Dedifferentiated amniotic fluid mesenchymal stem cell (primary cell): ENCODE measurements around the gene TGFBI.

Source experiments
- DNase-seq: peaks from one replicate; pipeline ENCODE4 v3.0.0-alpha.2; 2016; ENCODE audit errors: extremely low spot score

TGFBI gene

DNA sequence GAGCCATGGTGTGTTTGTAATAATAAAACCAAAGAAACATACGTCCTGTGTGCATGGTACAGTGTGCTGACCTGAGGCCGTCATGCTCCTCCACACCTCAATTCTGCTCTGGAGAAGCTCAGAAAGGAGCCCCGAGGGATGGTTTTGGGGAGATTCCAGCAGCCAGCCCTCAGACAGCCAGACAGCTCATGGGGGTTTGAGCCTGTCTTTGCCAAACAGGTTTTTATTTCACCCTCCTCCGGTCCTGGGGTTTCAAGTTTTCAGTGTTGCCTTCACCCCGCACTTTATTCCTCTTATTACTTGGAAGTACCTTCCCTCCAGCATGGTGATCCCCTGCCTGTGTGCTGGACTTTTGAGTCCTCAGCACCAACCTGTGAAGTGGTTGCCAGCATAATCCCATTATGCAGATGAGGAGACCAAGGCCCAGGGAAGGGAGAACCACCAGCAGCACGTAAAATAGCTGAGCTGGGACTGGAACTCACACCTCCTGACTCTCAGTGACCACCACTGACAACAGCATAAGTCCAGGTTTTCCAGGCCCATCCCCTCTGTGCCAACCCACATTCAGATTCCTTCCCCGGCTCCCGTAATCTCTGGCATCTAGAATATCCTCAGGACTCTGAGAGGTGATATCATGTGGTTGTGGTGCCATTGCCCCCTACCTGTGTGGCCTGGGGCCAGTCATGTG lies 35.1 kb downstream of the TGFBI start:
- DNase-seq, result no peak

DNA sequence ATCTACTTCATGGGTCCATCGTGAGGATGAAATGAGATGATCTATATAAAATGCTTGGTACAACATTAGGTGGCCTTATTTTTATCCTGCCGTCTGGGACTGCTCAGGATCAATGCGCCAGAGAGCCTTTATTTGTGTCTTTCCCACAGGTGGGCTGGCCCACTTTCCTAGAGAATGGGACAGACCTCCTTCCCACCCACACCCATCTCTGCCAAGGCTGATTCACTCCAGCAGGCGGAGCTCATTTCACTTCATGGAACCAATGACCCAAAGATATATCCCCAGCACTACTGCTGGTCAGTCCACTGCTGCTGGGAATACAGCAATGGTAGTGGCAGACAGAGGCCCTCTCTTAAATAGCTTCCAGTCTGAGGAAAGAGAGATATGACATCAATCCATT lies 35.7 kb downstream of the TGFBI start:
- DNase-seq, result no peak

DNA sequence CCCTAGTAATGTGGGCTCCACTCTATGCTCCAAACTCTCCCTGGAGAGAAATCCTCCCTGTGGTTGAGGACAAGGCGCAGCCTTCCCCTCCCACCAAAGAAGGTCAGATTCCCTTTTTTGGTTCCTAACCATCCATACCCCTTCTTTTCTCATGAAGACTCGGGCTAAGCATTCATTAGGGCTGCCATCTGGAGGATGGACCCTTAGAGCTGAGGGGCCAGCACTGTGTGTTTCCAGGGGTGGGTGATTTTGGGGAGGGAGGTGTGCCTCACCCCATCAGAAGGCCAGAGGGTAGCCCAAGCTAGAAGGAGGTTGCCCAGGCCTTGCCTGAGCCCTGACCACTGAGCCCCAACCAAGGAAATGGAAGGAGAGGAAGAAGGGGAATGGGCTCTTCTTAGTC lies 36.8 kb downstream of the TGFBI start:
- DNase-seq, result no peak

DNA sequence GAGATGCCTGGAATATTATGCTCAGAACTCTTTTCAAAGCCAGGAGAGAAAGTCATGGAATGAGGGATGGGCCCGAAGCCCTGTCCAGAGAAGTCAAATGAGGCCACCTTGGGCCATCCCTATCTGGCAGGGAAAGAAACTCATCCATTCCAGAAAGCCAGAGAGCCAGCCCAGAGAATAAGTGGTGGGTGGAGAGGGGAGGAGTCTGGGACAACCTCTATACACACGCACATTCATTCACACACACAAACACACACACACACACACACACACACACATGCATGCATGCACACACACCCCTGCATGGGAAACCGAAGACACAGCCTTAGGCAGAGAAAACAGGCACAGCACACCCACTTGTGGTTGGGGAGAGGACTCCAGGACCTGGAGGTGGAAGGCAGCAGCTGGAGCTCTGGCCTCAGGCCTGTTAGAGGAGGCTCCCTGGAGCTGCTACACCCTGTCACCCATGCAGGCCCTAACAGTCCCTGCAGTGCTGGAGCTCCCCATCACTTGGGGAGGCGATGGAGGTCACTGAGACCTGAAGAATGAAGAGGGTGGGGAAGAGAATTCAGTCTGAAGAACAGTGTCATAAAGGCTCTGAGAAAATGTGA lies 38.0 kb downstream of the TGFBI start:
- peak; percentile 77 for DNase-seq

DNA sequence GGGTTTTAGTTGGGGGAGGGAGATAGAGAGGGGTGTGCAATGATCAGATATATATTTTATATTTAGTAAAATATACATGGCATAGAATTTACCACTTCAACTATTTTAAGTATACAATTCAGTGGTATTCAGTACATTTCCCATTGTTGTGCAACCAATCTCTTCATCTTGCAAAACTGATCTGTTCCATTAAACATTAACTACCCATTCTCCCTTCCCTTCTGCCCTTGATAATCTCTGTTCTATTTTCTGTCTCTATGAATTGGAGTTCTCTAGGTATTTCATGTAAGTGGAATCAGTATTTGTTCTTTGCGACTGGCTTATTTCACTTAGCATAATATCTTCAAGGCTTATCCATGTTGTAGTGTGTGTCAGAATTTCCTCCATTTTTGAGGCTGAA lies 38.6 kb downstream of the TGFBI start:
- no peak for DNase-seq

DNA sequence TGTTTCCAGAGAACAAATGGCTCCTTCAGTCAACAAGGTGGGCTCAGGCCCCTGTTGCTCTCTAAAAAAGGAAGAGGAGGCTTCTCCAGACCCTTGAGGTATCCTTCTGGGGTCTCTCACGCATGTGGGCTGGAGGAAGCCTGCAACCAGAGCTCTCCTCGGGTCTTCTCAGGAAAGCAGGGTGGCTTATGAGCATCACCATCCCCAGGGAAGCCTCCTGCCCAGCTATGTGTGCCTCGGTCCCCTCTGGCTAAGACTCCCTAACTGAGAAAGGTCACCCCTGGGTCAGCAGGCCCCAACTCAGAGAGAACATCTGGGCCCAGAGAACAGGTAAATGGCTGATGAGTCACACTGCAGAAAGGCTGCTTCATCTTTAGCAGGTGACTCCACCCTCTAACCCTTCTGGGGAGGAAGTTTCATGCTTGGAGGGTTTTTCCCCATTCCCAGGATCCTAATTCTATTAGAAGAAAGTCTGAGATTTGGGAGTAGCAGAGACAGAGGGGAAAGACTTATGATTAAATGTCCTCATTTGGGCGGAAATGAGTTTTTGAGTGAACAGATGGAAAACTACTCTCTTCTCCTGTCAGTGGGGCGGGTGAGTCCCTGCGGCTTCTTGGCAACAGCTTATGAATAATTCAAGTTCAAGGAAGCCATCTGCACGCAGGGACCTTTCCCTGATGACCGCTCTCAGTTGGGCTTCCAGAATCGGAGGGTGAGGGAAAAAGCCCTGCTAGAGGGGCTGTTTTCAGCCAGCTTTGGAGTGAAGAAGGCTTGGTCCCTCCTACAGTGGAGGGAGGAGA lies 41.9 kb downstream of the TGFBI start:
- DNase-seq, result no peak

DNA sequence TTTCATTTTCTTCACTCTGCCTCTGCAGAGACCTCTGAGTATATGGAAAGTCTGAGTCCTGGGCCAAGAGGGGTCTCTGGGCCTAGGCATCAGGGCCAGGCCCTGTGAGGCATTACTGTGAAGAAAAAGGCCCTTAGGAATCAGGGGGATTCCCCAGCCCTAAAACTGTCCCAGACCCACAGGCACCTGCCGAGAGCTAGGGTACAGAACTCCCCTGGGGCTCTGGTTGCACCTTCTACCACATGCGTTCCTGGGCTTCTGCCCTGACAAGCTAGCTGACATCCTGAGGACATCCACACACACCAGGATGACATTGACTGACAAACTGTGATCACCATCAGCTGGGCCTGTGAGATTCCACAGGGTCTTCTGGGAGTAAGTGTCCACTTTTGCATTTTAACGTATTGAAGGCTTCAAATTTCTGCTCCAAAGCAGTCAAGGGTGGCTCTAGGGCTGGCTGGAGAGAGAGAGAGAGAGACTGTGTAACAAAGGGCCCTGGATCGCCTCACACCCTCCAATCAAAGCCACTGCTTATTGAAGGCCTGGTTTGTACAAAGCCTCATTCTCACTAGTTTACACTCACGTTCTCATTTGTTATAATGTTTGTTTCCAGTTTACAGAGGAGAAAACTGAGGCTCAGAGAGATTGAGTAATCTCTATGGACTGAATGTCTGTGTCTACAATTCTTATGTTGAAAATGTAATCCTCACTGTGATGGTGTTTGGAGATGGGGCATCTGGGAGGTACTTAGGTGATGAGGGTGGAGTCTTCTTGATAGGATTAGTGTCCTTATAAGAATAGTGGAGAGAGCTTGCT lies 45.1 kb downstream of the TGFBI start:
- DNase-seq, result no peak

DNA sequence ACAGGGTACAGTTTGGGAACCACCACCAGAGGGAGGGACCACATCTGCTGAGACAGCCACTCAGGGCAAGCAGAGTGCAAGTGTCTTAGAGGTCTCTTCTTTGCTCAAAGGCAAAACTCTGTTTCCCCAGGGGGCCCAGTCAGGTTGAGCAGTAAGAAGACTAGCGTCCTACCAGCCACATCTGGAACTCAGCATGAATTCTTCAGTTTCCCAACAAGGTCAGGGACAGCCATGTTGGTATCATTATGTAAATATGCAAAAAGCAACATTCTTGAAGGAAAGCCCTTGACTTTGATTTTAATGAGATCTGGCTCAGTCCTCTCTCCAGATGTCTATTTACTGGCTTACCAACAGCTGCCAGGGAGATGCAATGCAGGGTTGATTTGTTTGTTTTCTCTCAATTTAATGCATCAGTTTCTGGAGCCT lies 46.7 kb downstream of the TGFBI start:
- DNase-seq, result no peak

DNA sequence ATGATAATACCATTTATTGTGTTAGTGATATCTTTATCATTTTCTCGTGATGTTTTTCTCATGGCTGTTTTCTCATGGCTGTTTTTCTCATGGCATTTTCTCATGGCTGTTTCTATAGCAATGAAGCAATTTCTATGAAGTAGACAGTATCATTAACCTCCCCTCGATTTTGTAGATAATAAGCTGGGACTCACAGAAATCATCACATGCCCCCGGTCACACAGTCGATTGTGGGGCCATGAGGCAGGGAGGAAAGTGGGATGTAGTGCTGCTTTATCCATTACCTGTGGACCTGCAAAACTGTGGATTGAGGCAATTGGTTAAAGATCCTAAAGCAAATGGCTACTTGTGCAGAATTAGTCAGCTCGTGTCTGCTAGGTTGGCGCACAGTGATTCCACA lies 47.3 kb downstream of the TGFBI start:
- DNase-seq, result no peak

DNA sequence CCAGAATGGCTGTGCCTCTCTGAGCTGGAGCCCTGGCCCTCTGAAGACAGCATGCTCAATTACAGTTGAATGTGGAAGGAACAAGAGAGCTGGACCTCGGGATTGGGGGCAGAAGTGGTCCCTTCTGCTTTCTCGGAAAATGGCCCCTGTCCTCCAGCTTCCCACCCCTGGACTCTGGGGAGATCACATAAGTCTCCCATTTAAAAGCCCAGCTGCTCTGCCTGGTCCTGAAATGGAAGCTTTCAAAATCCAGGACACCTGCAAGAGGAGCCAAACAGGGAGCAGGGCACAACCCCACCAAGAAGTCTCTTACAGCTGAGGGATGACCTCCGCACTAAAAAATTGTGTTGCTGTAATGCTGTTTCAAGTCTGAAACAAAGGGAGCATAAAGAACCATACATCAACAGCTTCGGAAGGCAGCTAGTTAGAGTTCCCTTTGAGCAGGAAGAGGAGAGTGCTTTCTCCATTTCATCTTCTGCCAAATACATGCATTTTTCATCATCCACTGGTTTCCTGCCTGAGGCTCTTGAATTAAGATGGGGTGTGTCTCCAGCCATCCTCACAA lies 48.2 kb downstream of the TGFBI start:
- no peak for DNase-seq

DNA sequence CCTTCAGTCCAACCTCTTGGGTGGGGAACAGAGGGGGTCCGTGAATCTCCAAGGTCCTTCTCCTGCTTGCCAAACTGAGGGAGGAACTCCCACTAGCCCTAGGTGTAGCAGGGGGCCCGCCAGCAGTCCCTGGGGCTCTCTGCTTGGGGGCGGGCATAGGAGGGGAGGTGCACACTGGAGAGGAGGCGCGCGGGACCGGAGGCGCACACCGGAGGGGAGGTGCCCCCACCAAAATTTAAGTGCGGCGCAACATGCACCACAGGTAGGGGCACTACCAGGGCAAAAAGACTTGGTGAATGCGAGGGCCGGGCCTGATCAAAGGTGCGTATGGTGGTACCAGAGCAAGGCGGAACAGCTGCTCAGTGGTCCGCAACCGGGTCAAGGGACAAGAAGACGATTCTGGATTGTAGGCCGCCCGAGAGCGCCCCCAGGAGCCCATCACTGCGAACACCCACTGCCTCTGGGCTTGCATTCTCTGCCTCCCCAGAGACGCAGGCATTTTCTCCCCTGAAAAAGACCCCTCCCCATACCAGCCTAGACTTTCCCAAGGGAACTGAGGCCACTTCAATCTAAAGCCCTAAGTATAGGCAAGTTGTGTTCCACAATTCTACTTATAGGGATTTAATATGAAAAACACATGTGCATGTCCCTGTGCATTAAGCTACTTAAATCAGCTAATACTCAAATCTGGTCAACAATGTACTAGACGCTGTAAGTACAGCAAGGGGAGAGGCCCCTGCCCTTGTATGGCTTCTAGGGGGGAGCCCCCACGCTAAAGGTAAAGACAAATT lies 50.6 kb downstream of the TGFBI start:
- DNase-seq, result no peak

DNA sequence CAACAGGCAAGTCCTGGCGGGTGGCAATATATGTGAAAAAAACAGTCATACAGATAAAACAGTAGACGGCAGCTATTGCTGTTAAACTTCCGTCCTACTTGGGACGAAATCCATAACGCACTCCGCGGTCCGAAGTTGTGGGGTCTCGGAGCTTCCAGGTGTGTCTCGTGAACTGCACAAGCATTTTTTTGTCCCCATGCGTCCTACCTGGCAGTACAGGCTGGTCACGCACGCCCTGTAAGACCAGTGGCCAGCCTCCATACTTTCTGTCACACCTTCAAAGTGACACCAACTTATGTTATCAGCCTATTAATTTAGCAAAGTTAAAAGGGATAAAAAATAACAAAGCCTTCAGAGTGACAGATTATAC lies 51.3 kb downstream of the TGFBI start:
- DNase-seq, result no peak

DNA sequence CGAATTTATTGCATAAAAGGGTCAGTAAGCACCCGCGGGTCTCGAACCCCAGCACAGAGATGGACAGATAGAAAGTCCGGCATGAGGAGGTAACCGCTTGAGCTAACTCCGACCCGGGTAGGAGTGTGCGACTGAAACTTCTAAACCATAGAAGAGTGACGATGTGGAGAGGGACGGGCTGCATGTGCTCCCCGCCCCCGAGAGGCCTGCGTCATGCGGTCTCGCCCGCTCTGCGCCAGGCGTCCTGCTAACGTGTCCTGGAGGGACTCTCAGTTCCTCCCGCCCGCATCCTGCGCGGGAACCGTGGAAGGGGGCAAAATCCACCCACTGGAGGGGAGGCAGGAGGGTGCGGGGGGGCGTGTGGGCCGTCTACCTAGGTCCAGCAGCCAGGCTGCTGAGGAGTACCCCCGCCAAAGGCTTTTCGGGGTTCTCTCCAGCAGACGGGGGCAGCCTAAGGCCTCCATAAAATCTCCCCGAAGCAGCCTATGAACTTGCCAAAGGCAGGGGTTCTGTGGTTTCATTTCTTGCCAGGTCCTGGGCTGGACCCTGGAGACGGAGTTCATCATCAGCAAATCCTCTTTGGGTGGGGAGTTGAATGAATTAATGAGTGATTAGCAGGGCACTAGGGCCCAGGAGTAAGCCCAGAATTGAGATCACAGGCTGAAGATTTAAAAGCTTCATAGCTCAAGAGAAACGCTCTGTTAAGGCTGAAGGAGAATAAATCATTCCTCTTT lies 51.9 kb downstream of the TGFBI start:
- DNase-seq, result peak; percentile 96

DNA sequence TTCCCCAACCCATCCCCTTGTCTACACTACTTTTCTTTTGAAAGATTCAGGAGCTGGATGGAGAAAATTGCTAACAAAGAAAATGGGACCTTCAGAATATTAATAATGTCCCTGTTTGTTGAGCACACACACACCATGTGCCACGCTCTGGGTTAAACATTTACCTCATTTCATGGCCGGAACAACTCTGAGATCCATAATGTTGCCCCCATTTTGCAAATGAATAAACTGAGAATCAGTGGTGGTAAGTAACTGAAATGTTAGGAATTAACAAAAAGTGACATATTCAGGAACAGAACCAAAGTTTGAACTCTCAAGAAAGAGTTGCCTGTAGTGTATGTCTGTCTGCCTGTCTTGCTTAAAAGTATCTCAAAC lies 52.4 kb downstream of the TGFBI start:
- DNase-seq, result no peak

DNA sequence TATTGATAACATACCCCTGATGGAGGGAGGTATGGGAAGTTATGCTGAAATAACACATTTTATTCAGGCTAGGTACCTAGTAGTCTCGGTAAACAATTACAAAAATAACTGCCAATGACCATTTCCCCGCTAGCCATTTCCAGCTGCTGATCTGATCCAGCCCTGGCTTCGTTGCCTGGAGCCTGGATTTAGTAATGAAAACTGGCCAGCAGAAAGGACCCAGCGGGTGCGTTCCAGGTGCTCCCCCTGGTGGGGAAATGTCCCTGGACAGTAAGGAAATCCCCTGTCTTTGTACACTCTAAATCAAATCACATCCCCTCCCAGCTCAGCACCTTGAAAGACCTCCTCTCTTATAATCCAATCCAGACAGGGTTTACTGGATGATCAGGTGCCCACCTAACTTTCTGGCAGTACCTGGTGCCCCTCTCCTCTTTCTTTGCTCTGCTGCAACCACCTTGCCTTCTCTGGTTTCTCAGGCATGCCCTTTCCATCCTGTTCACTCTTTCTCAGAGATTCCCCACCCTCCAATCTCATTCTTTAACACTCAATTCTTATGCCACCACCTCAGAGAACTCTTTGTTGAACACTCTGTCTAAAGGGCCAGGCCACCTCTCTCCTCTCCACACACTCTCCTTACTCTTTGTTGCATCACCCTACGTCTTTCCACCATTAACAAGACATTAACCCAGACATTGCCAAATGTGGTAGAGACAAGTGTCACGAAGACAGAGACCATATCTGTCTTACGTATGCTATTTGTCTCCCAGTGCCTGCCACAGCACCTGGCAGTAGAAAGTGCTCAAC lies 53.8 kb downstream of the TGFBI start:
- peak; percentile 81 for DNase-seq

DNA sequence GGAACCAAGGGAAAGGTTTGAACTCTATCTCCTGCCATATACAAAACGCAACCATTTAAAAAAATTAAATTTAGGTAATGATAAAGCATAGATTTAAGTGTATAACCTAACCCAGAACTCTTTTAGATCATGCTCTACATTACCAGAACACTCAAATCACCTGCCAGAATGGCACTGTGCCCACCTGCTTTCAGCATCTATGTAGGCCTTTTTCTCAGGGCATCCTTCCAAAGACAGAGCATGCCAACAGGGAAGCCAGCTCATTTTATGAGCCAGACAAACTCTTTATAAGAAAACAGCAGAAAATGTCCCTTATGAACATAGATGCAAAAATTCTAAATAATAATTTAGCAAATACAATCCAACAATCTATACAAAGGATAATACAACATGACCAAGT lies 55.9 kb downstream of the TGFBI start:
- DNase-seq, result no peak

DNA sequence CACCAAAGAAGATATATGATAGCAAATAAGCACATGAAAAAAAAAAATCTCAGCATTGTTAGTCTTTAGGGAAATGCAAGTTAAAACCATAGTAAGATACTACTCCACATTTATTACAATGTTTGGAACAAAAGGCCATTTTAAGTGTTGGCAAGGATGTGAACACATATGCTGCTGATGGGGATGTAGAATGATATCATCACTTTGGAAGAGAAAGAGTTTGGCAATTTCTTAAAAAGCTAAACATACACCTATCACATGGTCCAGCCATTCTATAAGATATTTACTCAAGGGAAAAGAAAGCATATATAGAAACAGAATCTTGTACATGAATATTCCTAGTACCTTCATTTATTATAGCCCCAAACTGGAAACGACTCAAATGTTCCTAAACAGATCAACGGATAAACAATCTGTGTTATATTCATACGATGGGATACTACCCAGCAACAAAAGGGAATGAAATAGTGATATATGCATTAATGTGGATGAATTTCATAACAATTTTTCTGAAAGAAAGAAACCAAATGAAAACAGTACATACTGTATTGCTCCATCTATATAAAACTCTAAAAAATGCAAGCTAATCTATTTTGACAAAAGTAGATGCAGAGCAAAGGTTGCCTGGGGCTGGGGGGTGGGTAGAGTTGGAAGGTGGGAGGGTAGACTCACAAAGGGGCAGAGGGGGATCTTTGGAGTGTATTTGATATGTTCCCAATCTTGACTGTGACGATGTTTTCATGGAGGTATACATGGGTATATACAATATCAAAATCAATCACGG lies 58.2 kb downstream of the TGFBI start:
- DNase-seq, result no peak

DNA sequence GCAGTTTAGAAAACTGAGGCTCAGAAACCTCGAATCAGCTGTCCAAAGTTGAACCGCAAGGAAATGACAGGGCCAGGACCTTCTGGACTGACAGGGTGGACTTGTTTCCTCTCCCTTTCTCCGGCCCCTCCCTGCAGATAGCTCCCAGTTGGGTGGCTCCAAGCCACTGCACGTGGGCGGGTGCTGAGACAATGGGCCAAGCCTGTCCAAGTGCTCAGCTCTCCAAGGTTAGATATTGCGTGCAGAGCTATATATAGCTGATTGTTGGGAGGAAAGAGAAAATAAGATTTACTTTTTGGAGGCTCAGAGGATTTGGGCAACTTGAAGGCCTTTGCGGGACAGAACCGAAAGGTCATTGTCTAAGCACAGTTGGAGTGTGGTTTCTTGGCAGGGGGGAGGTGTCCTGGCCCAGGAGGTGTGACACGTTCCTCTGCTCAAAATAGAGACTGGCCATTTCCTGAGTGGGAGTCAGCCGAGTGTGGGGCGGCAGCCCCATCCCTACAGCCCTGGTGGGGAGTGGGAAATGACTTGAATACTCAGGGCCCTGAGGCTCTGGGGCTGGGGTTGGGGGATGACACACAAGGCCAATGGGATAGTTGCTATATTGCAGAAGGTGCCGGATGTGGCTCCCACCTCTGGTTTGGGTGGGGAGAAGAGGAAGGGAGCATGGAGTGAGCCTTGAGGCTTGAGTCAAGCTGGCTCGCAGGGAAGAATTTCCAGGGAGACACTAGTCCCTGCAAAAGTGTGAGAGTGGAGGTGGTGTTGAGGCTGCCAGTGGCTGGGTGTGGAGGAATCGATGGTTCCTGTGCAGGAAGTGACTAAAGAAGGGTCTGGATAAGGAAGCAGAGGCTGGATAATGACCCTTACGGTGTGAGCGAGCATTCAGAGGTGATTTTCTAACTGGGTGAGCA lies 59.4 kb downstream of the TGFBI start:
- no peak for DNase-seq
